ENCODE results near the gene CLASP1.

The CLASP1 gene

GRCh38 chr2:121545913-121546312 is 103.3 kb downstream of the CLASP1 start:
- no peak for DNase-seq (ENCODE audit: low read depth in 2 of 2)
- TF ChIP-seq, protein P1, sequence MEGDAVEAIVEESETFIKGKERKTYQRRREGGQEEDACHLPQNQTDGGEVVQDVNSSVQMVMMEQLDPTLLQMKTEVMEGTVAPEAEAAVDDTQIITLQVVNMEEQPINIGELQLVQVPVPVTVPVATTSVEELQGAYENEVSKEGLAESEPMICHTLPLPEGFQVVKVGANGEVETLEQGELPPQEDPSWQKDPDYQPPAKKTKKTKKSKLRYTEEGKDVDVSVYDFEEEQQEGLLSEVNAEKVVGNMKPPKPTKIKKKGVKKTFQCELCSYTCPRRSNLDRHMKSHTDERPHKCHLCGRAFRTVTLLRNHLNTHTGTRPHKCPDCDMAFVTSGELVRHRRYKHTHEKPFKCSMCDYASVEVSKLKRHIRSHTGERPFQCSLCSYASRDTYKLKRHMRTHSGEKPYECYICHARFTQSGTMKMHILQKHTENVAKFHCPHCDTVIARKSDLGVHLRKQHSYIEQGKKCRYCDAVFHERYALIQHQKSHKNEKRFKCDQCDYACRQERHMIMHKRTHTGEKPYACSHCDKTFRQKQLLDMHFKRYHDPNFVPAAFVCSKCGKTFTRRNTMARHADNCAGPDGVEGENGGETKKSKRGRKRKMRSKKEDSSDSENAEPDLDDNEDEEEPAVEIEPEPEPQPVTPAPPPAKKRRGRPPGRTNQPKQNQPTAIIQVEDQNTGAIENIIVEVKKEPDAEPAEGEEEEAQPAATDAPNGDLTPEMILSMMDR (IDR thresholded peaks at IDR 0.05; ENCODE audit: low read depth, low read length) = no peak

GRCh38 chr2:121545257-121545656 is 104.0 kb downstream of the CLASP1 start:
- no peak overlapping the region for H3K4me3 ChIP-seq (replicated peaks in 1 of 2; ENCODE audit: low read depth in 2 of 2, low read length in 2 of 2)
- TF ChIP-seq, protein P1 (IDR thresholded peaks at IDR 0.05; ENCODE audit: low read depth, low read length) = no peak
- no peak for DNase-seq (ENCODE audit: low read depth in 2 of 2)

More at GRCh38 chr2:121545913-121546312, 103.3 kb downstream of the CLASP1 start:
- no peak overlapping the region for H3K4me3 ChIP-seq (replicated peaks in 1 of 2; ENCODE audit: low read depth in 2 of 2, low read length in 2 of 2)

GRCh38 chr2:121541495-121541894 is 107.8 kb downstream of the CLASP1 start:
- no peak overlapping the region for H3K4me3 ChIP-seq (replicated peaks in 1 of 2; ENCODE audit: low read depth in 2 of 2, low read length in 2 of 2)
- no peak for DNase-seq (ENCODE audit: low read depth in 2 of 2)
- TF ChIP-seq, protein P1 (IDR thresholded peaks at IDR 0.05; ENCODE audit: low read depth, low read length) = no peak

GRCh38 chr2:121539750-121540469 is 109.4 kb downstream of the CLASP1 start:
- H3K4me3 ChIP-seq (replicated peaks in 1 of 2; ENCODE audit: low read depth in 2 of 2, low read length in 2 of 2) = no peak overlapping the region
- DNase-seq (ENCODE audit: low read depth in 2 of 2) = no peak
- TF ChIP-seq, protein P1 (IDR thresholded peaks at IDR 0.05; ENCODE audit: low read depth, low read length) = no peak

- H3K4me3 ChIP-seq (replicated peaks in 1 of 2; ENCODE audit: low read depth in 2 of 2, low read length in 2 of 2) = no peak overlapping the region
- DNase-seq (ENCODE audit: low read depth in 2 of 2) = no peak
- TF ChIP-seq, protein P1 (IDR thresholded peaks at IDR 0.05; ENCODE audit: low read depth, low read length) = no peak
Measured at GRCh38 chr2:121536850-121537557, 112.3 kb downstream of the CLASP1 start.

DNA sequence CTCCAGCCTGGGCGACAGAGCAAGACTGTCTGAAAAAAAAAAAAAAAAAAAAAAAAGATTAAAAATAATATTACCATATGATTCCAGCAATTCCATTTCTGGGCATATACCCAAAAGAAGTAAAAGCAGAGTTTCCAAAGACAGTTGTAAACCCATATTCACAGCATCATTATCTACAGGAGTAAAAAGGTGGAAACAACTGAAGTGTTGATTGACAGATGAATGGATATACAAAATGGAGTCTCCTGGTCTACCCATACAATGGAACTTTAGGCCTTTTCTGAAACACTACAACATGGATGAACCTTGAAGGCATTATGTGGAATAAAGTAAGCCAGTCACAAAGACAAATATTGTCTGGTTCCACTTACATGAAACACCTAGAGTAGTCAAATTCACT is 112.9 kb downstream of the CLASP1 start:
- no peak for DNase-seq (ENCODE audit: low read depth in 2 of 2)
- H3K4me3 ChIP-seq (replicated peaks in 1 of 2; ENCODE audit: low read depth in 2 of 2, low read length in 2 of 2) = no peak overlapping the region
- TF ChIP-seq, protein P1 (IDR thresholded peaks at IDR 0.05; ENCODE audit: low read depth, low read length) = no peak

Measured in cardiac fibroblast (primary cell).